ENCODE results near the gene APOLD1.

- TF ChIP-seq, protein P1, sequence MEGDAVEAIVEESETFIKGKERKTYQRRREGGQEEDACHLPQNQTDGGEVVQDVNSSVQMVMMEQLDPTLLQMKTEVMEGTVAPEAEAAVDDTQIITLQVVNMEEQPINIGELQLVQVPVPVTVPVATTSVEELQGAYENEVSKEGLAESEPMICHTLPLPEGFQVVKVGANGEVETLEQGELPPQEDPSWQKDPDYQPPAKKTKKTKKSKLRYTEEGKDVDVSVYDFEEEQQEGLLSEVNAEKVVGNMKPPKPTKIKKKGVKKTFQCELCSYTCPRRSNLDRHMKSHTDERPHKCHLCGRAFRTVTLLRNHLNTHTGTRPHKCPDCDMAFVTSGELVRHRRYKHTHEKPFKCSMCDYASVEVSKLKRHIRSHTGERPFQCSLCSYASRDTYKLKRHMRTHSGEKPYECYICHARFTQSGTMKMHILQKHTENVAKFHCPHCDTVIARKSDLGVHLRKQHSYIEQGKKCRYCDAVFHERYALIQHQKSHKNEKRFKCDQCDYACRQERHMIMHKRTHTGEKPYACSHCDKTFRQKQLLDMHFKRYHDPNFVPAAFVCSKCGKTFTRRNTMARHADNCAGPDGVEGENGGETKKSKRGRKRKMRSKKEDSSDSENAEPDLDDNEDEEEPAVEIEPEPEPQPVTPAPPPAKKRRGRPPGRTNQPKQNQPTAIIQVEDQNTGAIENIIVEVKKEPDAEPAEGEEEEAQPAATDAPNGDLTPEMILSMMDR (IDR thresholded peaks at IDR 0.05), result no peak
- TF ChIP-seq POLR2A (IDR thresholded peaks at IDR 0.05), result no peak
These were observed 17.7 kb downstream of the APOLD1 start for GRCh38 chr12:12803186-12803585.
